Endodermal cell (in vitro differentiated cells): ENCODE data around the gene SFTPD. TPM values are rescaled to one million over a fixed set of nuclear protein-coding genes. Genes with fewer than 3 reads are reported as not detected.
A peak's percentile ranks its signal among the peaks of the same experiment; 100 is the strongest.

Source experiments
- DNase-seq: peaks from one replicate; pipeline ENCODE4 v3.0.0-alpha.2; 2017
- H3K27ac ChIP-seq: 2 replicates; pipeline ENCODE4 v1.5.1; 2013; ENCODE audit warnings: mild to moderate bottlenecking, low read depth, low read length, moderate library complexity
- H3K27me3 ChIP-seq: 2 replicates; pipeline ENCODE4 v1.6.1; 2013; ENCODE audit warnings: mild to moderate bottlenecking, low read length, moderate library complexity; ENCODE audit not compliant: insufficient read depth, control insufficient read depth, poor library complexity, severe bottlenecking
- H3K36me3 ChIP-seq: 2 replicates; pipeline ENCODE4 v1.7.0; 2013; ENCODE audit warnings: mild to moderate bottlenecking, low read length, moderate library complexity; ENCODE audit not compliant: control insufficient read depth, insufficient read depth
- H3K4me1 ChIP-seq: one replicate; pipeline ENCODE4 v1.7.0; 2013; ENCODE audit warnings: low read length; ENCODE audit not compliant: control insufficient read depth, insufficient read depth
- H3K4me3 ChIP-seq: 2 replicates; pipeline ENCODE4 v1.5.1; 2013; ENCODE audit warnings: mild to moderate bottlenecking, low read length, moderate library complexity
- H3K9ac ChIP-seq: 2 replicates; pipeline ENCODE4 v1.6.1; 2013; ENCODE audit warnings: mild to moderate bottlenecking, low read length, moderate library complexity; ENCODE audit not compliant: poor library complexity, severe bottlenecking; ENCODE audit errors: extremely low read depth
- H3K9me3 ChIP-seq: 2 replicates; pipeline ENCODE4 v1.6.1; 2013; ENCODE audit warnings: mild to moderate bottlenecking, low read length, moderate library complexity; ENCODE audit not compliant: control insufficient read depth
- H3K27ac Mint-ChIP-seq: 2 replicates; pipeline ENCODE4 v1.8.0; 2020; ENCODE audit warnings: mixed read lengths
- H3K27me3 Mint-ChIP-seq: 2 replicates; pipeline ENCODE4 v1.8.0; 2021; ENCODE audit warnings: mild to moderate bottlenecking, mixed read lengths; ENCODE audit not compliant: insufficient read depth
- H3K36me3 Mint-ChIP-seq: 2 replicates; pipeline ENCODE4 v1.8.0; 2020; ENCODE audit warnings: low read depth, mixed read lengths
- H3K4me1 Mint-ChIP-seq: 2 replicates; pipeline ENCODE4 v1.8.0; 2020; ENCODE audit warnings: mixed read lengths
- H3K4me3 Mint-ChIP-seq: 2 replicates; pipeline ENCODE4 v1.8.0; 2020; ENCODE audit warnings: mild to moderate bottlenecking, moderate library complexity, mixed read lengths
- H3K9me3 Mint-ChIP-seq: 2 replicates; pipeline ENCODE4 v1.8.0; 2020; ENCODE audit warnings: mild to moderate bottlenecking, mixed read lengths
- CTCF ChIP-seq: fragments of 200-600 bp; sonication (generic); conservative IDR thresholded peaks from 2 replicates; pipeline ENCODE4 v1.5.0; 2021; ENCODE audit warnings: antibody characterized with exemption, mild to moderate bottlenecking
- WGBS, 2 experiments: methylation state at CpG; one replicate each; pipeline versions ENCODE4 v1.1.5 to v1.1.7; 2013; ENCODE audit warnings: missing lambda C conversion rate in 2 of 2, mixed read lengths in 1 of 2; ENCODE audit not compliant: insufficient coverage in 1 of 2, insufficient read length in 1 of 2; 5-methylcytosine and 5-hydroxymethylcytosine counted together
- total RNA-seq, 2 donors: library from RNA; stranded (reverse); fragmentation: NEBNext Ultra II Directional in 1 of 2; extraction: Animal tissue kit (Norgen Biotek cat#: 25700) in 1 of 2; gene quantifications; 2 replicates in 1 of 2; 3 replicates in 1 of 2; pipeline ENCODE4 v1.2.1, GENCODE V29; 2021

The SFTPD gene
- total RNA-seq, 2 donors from 2014 or later: 0.42 to 0.86 TPM

GRCh38 chr10:79981450-79982361 lies 32.8 kb upstream of the SFTPD start:
- H3K27me3 Mint-ChIP-seq: peaks cover 33% of the 10 kb centered on the region
- H3K36me3 Mint-ChIP-seq: no peaks in the 10 kb centered on the region
- DNase-seq: peak; percentile 89
- Histone ChIP-seq H3K4me1 (no peaks in the 10 kb centered on the region), H3K4me3 (peak overlapping the region; percentile 74), H3K9ac (no peak overlapping the region), H3K36me3 (no peaks in the 10 kb centered on the region), H3K9me3 (peaks cover 15% of the 10 kb centered on the region), H3K27ac (no peak overlapping the region), H3K27me3 (peaks cover 12% of the 10 kb centered on the region)
- peaks cover 3% of the 10 kb centered on the region for H3K9me3 Mint-ChIP-seq
- no peak overlapping the region for H3K27ac Mint-ChIP-seq
- TF ChIP-seq CTCF: peak; percentile 35
- peaks cover 4% of the 10 kb centered on the region for H3K4me1 Mint-ChIP-seq
- peak overlapping the region; percentile 71 for H3K4me3 Mint-ChIP-seq
- 2 to 3% methylated on average over 27 to 85 of the region's 89 CpGs for WGBS, 2 experiments

- Histone ChIP-seq H3K27ac (no peak overlapping the region), H3K9ac (no peak overlapping the region), H3K36me3 (no peaks in the 10 kb centered on the region), H3K27me3 (peaks cover 12% of the 10 kb centered on the region), H3K4me3 (no peak overlapping the region), H3K9me3 (peaks cover 25% of the 10 kb centered on the region), H3K4me1 (no peaks in the 10 kb centered on the region)
- TF ChIP-seq CTCF: no peak
- H3K27me3 Mint-ChIP-seq: peaks cover 27% of the 10 kb centered on the region
- DNase-seq: no peak
- peaks cover 13% of the 10 kb centered on the region for H3K9me3 Mint-ChIP-seq
- H3K4me1 Mint-ChIP-seq: peaks cover 4% of the 10 kb centered on the region
- no peaks in the 10 kb centered on the region for H3K36me3 Mint-ChIP-seq
- WGBS, 2 experiments: 90 to 100% methylated on average over 1 to 3 of the region's 3 CpGs
- peak overlapping the region; percentile 71 for H3K4me3 Mint-ChIP-seq
- H3K27ac Mint-ChIP-seq: no peak overlapping the region
Observed at GRCh38 chr10:79980711-79981110, 31.8 kb upstream of the SFTPD start.

DNA sequence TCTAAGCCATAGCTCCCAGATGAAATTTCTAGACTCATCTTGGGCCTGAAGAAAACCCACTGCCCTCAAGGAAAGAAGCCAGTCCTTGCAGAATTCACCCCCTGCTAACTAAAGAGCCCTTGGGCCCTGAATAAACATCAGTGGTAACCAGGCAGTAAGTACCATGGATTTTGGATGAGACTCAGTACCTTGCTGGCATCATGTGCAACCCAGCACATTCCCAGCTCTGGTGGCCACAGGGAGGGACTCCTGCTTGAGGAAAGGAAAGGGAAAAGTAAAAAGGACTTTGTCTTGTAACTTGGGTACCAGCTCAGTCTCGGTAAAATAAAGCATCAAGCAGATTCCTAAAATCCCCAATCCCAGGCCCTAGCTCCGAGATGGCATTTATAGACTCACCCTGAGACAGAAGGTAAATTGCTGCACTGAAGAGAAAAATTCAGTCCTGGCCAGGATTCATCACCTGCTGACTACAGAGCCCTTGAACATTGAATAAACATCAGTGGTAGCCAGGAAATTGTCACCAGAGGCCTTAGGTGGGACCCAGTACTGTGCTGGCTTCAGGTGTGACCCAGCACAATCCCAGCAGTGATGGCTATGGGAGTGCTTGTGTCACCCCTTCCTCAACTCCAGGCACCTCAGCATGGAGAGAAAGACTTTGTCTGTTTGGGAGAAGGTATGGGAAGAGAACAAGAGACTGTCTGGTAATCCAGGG lies 31.2 kb upstream of the SFTPD start:
- Histone ChIP-seq H3K36me3 (no peaks in the 10 kb centered on the region), H3K9ac (no peak overlapping the region), H3K9me3 (peaks cover 30% of the 10 kb centered on the region), H3K27ac (no peak overlapping the region), H3K27me3 (peaks cover 12% of the 10 kb centered on the region), H3K4me1 (no peaks in the 10 kb centered on the region), H3K4me3 (no peak overlapping the region)
- peaks cover 23% of the 10 kb centered on the region for H3K27me3 Mint-ChIP-seq
- no peak overlapping the region for H3K4me3 Mint-ChIP-seq
- 91 to 100% methylated on average over 2 of the region's 2 CpGs for WGBS, 2 experiments
- H3K36me3 Mint-ChIP-seq: peaks cover 3% of the 10 kb centered on the region
- TF ChIP-seq CTCF: no peak
- H3K9me3 Mint-ChIP-seq: peaks cover 19% of the 10 kb centered on the region
- DNase-seq: peak; percentile 47
- peaks cover 4% of the 10 kb centered on the region for H3K4me1 Mint-ChIP-seq
- H3K27ac Mint-ChIP-seq: no peak overlapping the region
